Measurements from ENCODE around the gene SYCE1.

Gene SYCE1

DNA sequence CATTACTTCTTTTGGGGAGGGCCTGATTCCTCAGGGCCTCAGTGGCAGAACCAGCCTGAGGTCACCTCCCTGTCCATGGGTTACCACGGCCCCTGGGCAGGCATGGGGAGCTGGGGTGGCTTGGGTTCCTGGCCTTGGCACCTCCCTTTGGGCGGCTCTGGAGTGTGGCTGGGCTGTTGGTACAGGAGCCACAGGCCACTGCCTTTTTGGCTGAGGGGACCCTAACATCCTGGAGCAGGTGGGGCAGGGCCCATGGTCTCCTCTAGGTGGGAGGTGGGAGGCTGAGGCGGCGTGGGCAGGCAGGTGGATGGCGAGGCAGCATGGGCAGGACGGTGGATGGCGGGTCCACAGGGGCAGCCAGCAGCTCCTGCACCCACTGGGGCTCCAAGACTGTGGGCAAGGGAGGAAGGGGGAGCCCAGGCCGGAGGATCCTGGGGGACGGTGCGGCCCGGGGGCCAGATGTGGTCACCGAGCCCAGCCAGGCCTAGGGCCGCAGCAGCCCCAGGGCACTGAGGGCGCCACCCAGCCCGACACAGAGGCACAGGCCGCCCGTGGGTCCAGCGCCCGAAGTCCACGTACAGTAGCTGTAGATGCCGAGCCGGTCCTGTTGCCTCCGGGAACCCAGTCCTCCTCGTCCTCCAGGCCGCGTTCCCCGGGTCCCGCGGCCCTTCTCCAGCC lies 2.4 kb upstream of the SYCE1 start:
- Histone ChIP-seq H3K27me3 (ENCODE audit: control insufficient read depth, insufficient read depth, low read length) (no peaks in the 10 kb centered on the region), H3K4me1 (no peaks in the 10 kb centered on the region), H3K4me3 (ENCODE audit: low read depth, low read length) (no peak overlapping the region), H3K4me2 (ENCODE audit: low read length) (no peak overlapping the region), H3K36me3 (ENCODE audit: control insufficient read depth, insufficient read depth, low read length) (no peaks in the 10 kb centered on the region), H3K27ac (no peak overlapping the region), H3K79me2 (no peaks in the 10 kb centered on the region), H3K9me3 (ENCODE audit: control insufficient read depth, low read length) (no peaks in the 10 kb centered on the region), H2AFZ (no peak overlapping the region), H3K9ac (no peak overlapping the region)
- no peak for TF ChIP-seq CTCF (IDR thresholded peaks at IDR 0.05)

DNA sequence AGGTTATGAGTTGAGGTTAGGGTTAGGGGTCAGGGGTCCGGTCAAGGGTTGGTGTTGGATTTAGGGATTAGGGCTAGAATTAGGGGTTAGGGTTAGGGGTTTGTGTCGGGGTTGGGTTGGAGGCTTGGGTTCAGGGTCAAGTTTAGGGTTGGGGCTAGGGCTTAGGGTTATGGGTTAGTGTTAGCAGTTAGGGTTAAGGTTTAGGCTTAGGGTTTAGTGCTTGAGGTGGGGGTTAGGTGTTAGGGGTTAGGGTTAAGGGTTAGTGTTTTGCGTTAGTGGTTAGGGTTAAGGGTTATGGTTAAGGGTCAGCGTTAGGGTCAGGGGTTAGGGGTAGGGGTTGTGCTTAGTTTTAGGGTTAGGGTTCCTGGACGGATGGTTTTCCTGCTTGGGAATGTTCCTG lies 1.7 kb upstream of the SYCE1 start:
- no peaks in the 10 kb centered on the region for H3K79me2 ChIP-seq
- H3K4me3 ChIP-seq (ENCODE audit: low read depth, low read length): no peak overlapping the region
- H3K27ac ChIP-seq: no peak overlapping the region
- no peaks in the 10 kb centered on the region for H3K9me3 ChIP-seq (ENCODE audit: control insufficient read depth, low read length)
- H3K27me3 ChIP-seq (ENCODE audit: control insufficient read depth, insufficient read depth, low read length): no peaks in the 10 kb centered on the region
- TF ChIP-seq CTCF (IDR thresholded peaks at IDR 0.05): no peak
- H3K9ac ChIP-seq: no peak overlapping the region
- H3K4me1 ChIP-seq: no peaks in the 10 kb centered on the region
- no peak overlapping the region for H3K4me2 ChIP-seq (ENCODE audit: low read length)
- no peaks in the 10 kb centered on the region for H3K36me3 ChIP-seq (ENCODE audit: control insufficient read depth, insufficient read depth, low read length)
- H2AFZ ChIP-seq: no peak overlapping the region

- H3K36me3 ChIP-seq (ENCODE audit: control insufficient read depth, insufficient read depth, low read length): no peaks in the 10 kb centered on the region
- no peak overlapping the region for H3K27ac ChIP-seq
- no peak overlapping the region for H3K4me2 ChIP-seq (ENCODE audit: low read length)
- H3K4me3 ChIP-seq (ENCODE audit: low read depth, low read length): no peak overlapping the region
- H3K79me2 ChIP-seq: no peaks in the 10 kb centered on the region
- TF ChIP-seq CTCF (IDR thresholded peaks at IDR 0.05): no peak
- H3K9me3 ChIP-seq (ENCODE audit: control insufficient read depth, low read length): no peaks in the 10 kb centered on the region
- H3K27me3 ChIP-seq (ENCODE audit: control insufficient read depth, insufficient read depth, low read length): no peaks in the 10 kb centered on the region
- no peak overlapping the region for H3K9ac ChIP-seq
- H2AFZ ChIP-seq: no peak overlapping the region
- no peaks in the 10 kb centered on the region for H3K4me1 ChIP-seq
These were observed 567 bp downstream of the SYCE1 start for GRCh38 chr10:133564816-133565215.

- no peaks in the 10 kb centered on the region for H3K4me1 ChIP-seq
- H3K36me3 ChIP-seq (ENCODE audit: control insufficient read depth, insufficient read depth, low read length): no peaks in the 10 kb centered on the region
- no peak overlapping the region for H3K27ac ChIP-seq
- no peak overlapping the region for H3K4me3 ChIP-seq (ENCODE audit: low read depth, low read length)
- no peaks in the 10 kb centered on the region for H3K27me3 ChIP-seq (ENCODE audit: control insufficient read depth, insufficient read depth, low read length)
- H3K79me2 ChIP-seq: no peaks in the 10 kb centered on the region
- H3K4me2 ChIP-seq (ENCODE audit: low read length): no peak overlapping the region
- H2AFZ ChIP-seq: no peak overlapping the region
- TF ChIP-seq CTCF (IDR thresholded peaks at IDR 0.05): no peak
- no peaks in the 10 kb centered on the region for H3K9me3 ChIP-seq (ENCODE audit: control insufficient read depth, low read length)
- H3K9ac ChIP-seq: no peak overlapping the region
These were observed 6.2 kb downstream of the SYCE1 start for GRCh38 chr10:133559216-133559615.

DNA sequence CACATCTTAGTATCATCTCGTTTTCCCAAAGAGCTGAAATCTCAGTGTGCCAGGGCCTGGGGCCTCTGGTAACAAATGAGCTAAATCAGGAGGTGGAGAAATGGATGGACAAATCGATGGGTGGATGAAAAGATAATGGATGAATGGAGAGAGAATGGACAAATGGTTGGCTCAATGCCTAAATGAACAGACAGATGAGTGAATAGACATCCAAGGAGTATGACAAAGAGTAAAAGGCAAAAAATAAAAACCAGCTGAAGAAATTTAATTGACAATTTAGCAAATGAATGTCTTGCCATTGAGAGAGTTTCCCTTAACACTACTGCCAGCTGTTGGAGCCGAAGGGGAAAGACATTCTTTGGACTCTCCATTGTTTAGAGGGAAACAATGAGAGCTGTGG lies 8.0 kb downstream of the SYCE1 start:
- Histone ChIP-seq H3K9ac (no peak overlapping the region), H2AFZ (no peak overlapping the region), H3K4me3 (ENCODE audit: low read depth, low read length) (no peak overlapping the region), H3K79me2 (no peaks in the 10 kb centered on the region), H3K9me3 (ENCODE audit: control insufficient read depth, low read length) (no peaks in the 10 kb centered on the region), H3K27me3 (ENCODE audit: control insufficient read depth, insufficient read depth, low read length) (no peaks in the 10 kb centered on the region), H3K36me3 (ENCODE audit: control insufficient read depth, insufficient read depth, low read length) (no peaks in the 10 kb centered on the region), H3K27ac (no peak overlapping the region), H3K4me2 (ENCODE audit: low read length) (no peak overlapping the region), H3K4me1 (no peaks in the 10 kb centered on the region)
- no peak for TF ChIP-seq CTCF (IDR thresholded peaks at IDR 0.05)

All from parathyroid adenoma (tissue), 2 donors.